SH-SY5Y (cell line): ENCODE measurements around the gene NXPH4.

Source experiments
- GATA2 ChIP-seq: IDR thresholded peaks from 2 replicates; pipeline ENCODE4 v1.6.1; 2011; ENCODE audit warnings: mild to moderate bottlenecking, low read depth, low read length
- GATA3 ChIP-seq: IDR thresholded peaks from 2 replicates; pipeline ENCODE4 v1.6.1; 2011; ENCODE audit warnings: low read depth, mild to moderate bottlenecking, low read length, moderate library complexity

DNA sequence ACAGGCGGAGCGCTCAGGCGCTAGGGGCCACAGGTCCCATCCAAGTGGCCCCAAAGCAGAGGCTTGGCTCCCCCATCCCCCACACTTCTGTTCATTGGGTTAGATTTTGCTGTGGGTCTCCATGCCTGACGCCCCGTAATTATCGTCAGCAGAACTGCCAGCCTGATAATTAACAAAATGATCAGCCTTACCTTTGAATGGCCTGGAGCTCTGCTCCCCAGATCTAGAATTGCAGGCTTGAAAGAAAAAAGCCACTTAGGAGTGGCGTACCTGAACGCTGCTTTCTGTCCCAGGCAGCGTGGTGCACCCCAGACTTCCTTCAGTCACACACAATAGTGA, 40.5 kb upstream of the NXPH4 start:
- no peak for TF ChIP-seq GATA2
- TF ChIP-seq GATA3 = no peak
